22Rv1 (cell line): ENCODE data around the gene OR2T2.

Source experiments
- CTCF ChIP-seq: fragments of 450-650 bp; IDR thresholded peaks from 2 replicates; pipeline ENCODE4 v1.5.1; 2017; ENCODE audit warnings: mild to moderate bottlenecking
- ZFX ChIP-seq: fragments of 450-650 bp; IDR thresholded peaks from 2 replicates; pipeline ENCODE4 v1.6.1; 2017; ENCODE audit warnings: antibody characterized with exemption, borderline replicate concordance

DNA sequence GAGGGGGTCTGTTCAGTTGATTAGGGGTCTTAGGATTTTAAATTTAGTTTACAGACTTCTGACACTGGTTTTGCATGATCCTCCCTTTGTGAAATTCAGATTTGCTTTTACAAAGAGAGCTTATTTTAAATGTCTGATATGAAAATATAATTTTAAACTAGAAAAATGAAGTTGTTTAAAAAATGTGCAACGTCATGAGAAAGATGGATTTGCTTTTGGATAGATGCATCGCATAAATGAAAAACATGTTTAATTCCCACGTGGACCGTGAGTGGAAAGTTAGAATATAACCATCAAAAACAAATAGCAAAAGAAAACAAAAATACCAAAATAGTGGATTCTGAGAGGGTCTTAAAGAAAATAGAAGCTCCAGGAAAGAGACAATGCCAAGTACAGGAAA lies 25.7 kb downstream of the OR2T2 start:
- TF ChIP-seq CTCF (no peak), ZFX (no peak)
